ENCODE data around the gene PYGM. TPM values are rescaled to one million over a fixed set of nuclear protein-coding genes. Genes with fewer than 3 reads are reported as not detected.

Gene PYGM
- total and polyA plus RNA-seq, 2 of the 13 experiments (the other 11 are each of a cell fraction or from before 2014, with no cell fraction given), result 0.11 to 0.12 TPM

DNA sequence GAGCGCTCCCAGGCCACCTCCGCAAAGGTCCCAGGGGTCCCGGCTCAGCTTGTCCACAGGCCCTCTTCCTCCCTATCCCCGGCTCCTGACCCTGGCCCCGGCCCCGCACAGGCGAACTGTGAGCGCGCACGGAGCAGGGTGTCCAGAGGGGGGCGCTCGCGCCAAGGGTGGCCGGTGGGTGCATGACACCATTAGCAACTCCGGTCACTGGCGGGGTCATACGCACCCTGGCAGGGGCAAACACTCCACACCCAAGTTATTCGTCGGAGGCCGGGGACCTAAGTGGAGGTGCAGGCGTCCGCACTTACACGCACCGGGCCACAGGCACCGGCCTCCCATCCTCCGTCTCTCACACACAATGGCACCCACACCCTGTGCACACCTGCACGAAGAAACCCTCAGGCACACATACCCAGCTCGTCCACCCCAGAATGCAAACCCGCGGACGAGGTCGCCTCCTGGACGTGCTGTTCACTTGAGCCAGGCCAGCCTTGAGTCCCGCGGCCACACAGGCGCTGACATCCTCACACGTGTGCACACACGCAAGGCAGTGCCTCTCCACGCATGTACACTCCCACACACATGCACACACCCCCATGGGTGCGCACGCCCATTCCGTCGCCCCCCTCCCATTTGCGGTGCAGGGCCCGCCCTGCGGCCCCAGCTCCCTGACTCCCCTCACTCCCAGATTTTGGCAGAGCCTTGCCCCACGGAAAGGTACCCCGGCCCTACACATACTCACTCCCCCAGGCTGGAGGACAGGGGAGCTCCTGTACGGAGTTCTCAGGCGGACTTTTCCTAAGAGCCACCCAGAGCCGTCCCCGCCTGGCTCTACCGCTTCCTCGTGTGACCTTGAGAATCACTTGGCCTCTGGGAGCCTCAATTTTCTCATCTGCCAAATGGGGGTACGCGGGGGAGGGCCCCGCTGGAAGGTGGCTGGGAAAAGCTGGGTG, 15.9 kb downstream of the PYGM start, which contains the start of gene RASGRP2 (continued):
- TF ChIP-seq ZMYM3 (CRISPR knock-in tag; IDR thresholded peaks at IDR 0.05) (peak; percentile 35), RAD21 (CRISPR knock-in tag; IDR thresholded peaks at IDR 0.05) (peak; percentile 40; the same call in 1 of the 2 replicates), ZNF619 (CRISPR knock-in tag; IDR thresholded peaks at IDR 0.05) (peak; percentile 62), ZNF629 (CRISPR knock-in tag; conservative IDR thresholded peaks at IDR 0.05) (peak; percentile 92), KDM5B (CRISPR knock-in tag; IDR thresholded peaks at IDR 0.05; ENCODE audit: borderline replicate concordance) (peak; percentile 51; the same call in 1 of the 2 replicates), MXI1 (IDR thresholded peaks at IDR 0.05; ENCODE audit: borderline replicate concordance, low read depth, low read length) (0 out of 3 replicates have a peak, but pooled peaks have one; percentile 24), YY1 (IDR thresholded peaks at IDR 0.05; ENCODE audit: insufficient read depth, insufficient replicate concordance, low read depth, low read length) (peak; percentile 12)

- no TSS peak for BruUV-seq (replicated peaks)
- no peak overlapping the region for H3K27ac ChIP-seq (ENCODE audit: extremely low read length, insufficient read depth, low read length)
- peak overlapping the region; percentile 43 to 74 (median 59) for H3K4me3 ChIP-seq (replicated peaks in 1 of 3; ENCODE audit: insufficient read depth in 1 of 3, low read depth in 2 of 3, low read length in 3 of 3)
- in situ Hi-C loops (cut with HindIII; ENCODE audit: extremely low pct_ligation_motif_present, low pct_unique_long_range_greater_than_20kb) (no loop called here), intact Hi-C loops (cut with micrococcal nuclease; ENCODE audit: unreplicated experiment) (no loop called here)
- 3% methylated on average over 11 of the region's 58 CpGs for WGBS (ENCODE audit: low lambda C conversion rate)
- ATAC-seq, result peak; percentile 74
- POLR2A ChIA-PET, result no interaction called here
- 0 out of 2 replicates have a peak, but pooled peaks cover 3% of the 10 kb centered on the region for H4K20me1 ChIP-seq (ENCODE audit: insufficient read depth, low read length)
- H2AFZ ChIP-seq (ENCODE audit: low read length), result no peak overlapping the region
- H3K79me2 ChIP-seq (ENCODE audit: insufficient read depth, low read length), result no peaks in the 10 kb centered on the region
- peaks cover 14 to 79% of the 10 kb centered on the region in 2 experiments for H3K27me3 ChIP-seq (ENCODE audit: control insufficient read depth in 1 of 2, insufficient read depth in 2 of 2, low read length in 2 of 2)
- H3K4me2 ChIP-seq (ENCODE audit: low read depth, low read length), result peak overlapping the region; percentile 82
- H3K9ac ChIP-seq (ENCODE audit: insufficient read depth, low read depth, low read length), result no peak overlapping the region
- H3K4me1 ChIP-seq (ENCODE audit: insufficient read depth, low read length), result peaks cover 36% of the 10 kb centered on the region
- no peaks in the 10 kb centered on the region for H3K9me3 ChIP-seq (ENCODE audit: low read length)
- FAIRE-seq, result no peak
- no peaks in the 10 kb centered on the region for H3K36me3 ChIP-seq (replicated peaks in 1 of 2; ENCODE audit: control insufficient read depth in 1 of 2, insufficient read depth in 2 of 2, low read length in 2 of 2)
- no peak for DNase-seq (ENCODE audit: low spot score)
- CTCF ChIA-PET (ENCODE audit: low intra/inter-chr PET ratio, low total read pairs), result interaction anchor here (2.8 kb wide), 1 partner anchor 55 kb away, joined by 23 read pairs; no protein-coding TSS in a partner anchor
- TF ChIP-seq GABPB1 (CRISPR knock-in tag; IDR thresholded peaks at IDR 0.05) (peak; percentile 64; the same call in 1 of the 2 replicates), SP2 (CRISPR knock-in tag; IDR thresholded peaks at IDR 0.05) (no peak), ZBTB20 (CRISPR knock-in tag; IDR thresholded peaks at IDR 0.05; ENCODE audit: borderline replicate concordance, low read depth) (no peak), U2AF2 (IDR thresholded peaks at IDR 0.05; ENCODE audit: low read depth, low read length) (no peak), CBX5 (CRISPR knock-in tag; IDR thresholded peaks at IDR 0.05; ENCODE audit: borderline replicate concordance) (no peak), ZFYVE20 (CRISPR knock-in tag; IDR thresholded peaks at IDR 0.05; ENCODE audit: borderline replicate concordance, low read depth) (no peak), MAFG (CRISPR knock-in tag; IDR thresholded peaks at IDR 0.05) (no peak), ZNF160 (CRISPR knock-in tag; IDR thresholded peaks at IDR 0.05) (no peak), KDM2A (CRISPR knock-in tag; IDR thresholded peaks at IDR 0.05; ENCODE audit: borderline replicate concordance, low read depth) (peak; percentile 42; the same call in 1 of the 2 replicates), WIZ (CRISPR knock-in tag; IDR thresholded peaks at IDR 0.05) (no peak), ISX (CRISPR knock-in tag; conservative IDR thresholded peaks at IDR 0.05) (no peak), ISL2 (CRISPR knock-in tag; IDR thresholded peaks at IDR 0.05) (no peak), PBX3 (CRISPR knock-in tag; IDR thresholded peaks at IDR 0.05; ENCODE audit: borderline replicate concordance) (no peak)
- TF ChIP-seq, protein P1, sequence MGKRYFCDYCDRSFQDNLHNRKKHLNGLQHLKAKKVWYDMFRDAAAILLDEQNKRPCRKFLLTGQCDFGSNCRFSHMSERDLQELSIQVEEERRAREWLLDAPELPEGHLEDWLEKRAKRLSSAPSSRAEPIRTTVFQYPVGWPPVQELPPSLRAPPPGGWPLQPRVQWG (CRISPR knock-in tag; IDR thresholded peaks at IDR 0.05; ENCODE audit: borderline replicate concordance, low read depth), result no peak
Measured at GRCh38 chr11:64742889-64743590, 16.7 kb downstream of the PYGM start.

Measured in HepG2 (cell line).